Prostate gland (tissue), 2 donors: ENCODE results near the gene UBE2D2. TPM values are rescaled to one million over a fixed set of nuclear protein-coding genes. Genes with fewer than 3 reads are reported as not detected.

Source experiments
- DNase-seq: peaks from one replicate; pipeline ENCODE4 v3.0.0-alpha.2; 2019; ENCODE audit warnings: low spot score
- H3K27ac ChIP-seq, 2 donors: fragments of 200-600 bp; sonication (generic); 2 replicates each; pipeline ENCODE4 v1.5.1; 2017 to 2019
- H3K27me3 ChIP-seq: fragments of 200-600 bp; sonication (generic); replicated peaks from 2 replicates; pipeline ENCODE4 v1.5.1; 2019; ENCODE audit not compliant: insufficient read depth
- H3K36me3 ChIP-seq, 2 donors: fragments of 200-600 bp; sonication (generic); 1 replicate in 1 of 2; 2 replicates in 1 of 2; pipeline versions ENCODE4 v1.5.1 to v1.8.1; 2017 to 2019
- H3K4me1 ChIP-seq: fragments of 200-600 bp; sonication (generic); replicated peaks from 2 replicates; pipeline ENCODE4 v1.5.1; 2019
- H3K4me3 ChIP-seq, 2 donors: fragments of 200-600 bp; sonication (generic); 2 replicates each; pipeline ENCODE4 v1.5.1; 2017 to 2019
- H3K9me3 ChIP-seq: fragments of 200-600 bp; sonication (generic); 2 replicates; pipeline ENCODE4 v1.5.1; 2017
- CTCF ChIP-seq, 4 experiments: fragments of 200-600 bp in 2 of 4; fragments of 450-650 bp in 2 of 4; sonication (generic) in 2 of 4; IDR thresholded peaks; 1 replicate in 3 of 4; 2 replicates in 1 of 4; pipeline ENCODE4 v1.5.1; 2016 to 2019; ENCODE audit warnings: antibody characterized with exemption in 4 of 4, mild to moderate bottlenecking in 2 of 4, moderate library complexity in 2 of 4
- POLR2A ChIP-seq: fragments of 450-650 bp; IDR thresholded peaks from one replicate; pipeline ENCODE4 v1.6.1; 2016; ENCODE audit warnings: antibody characterized with exemption, mild to moderate bottlenecking
- POLR2AphosphoS5 ChIP-seq: sonication (generic); formaldehyde crosslinking; IDR thresholded peaks from one replicate; pipeline ENCODE4 v1.6.1; 2017; ENCODE audit warnings: antibody characterized with exemption
- WGBS: methylation state at CpG from one replicate; pipeline ENCODE4 v1.1.5; 2018; 5-methylcytosine and 5-hydroxymethylcytosine counted together
- intact Hi-C: fragments of 100-400 bp; cut with DNase I; formaldehyde crosslinking; loops from one replicate; pipeline ENCODE4 v1.14.2; 2022
- total RNA-seq, 2 donors: library from RNA; depleted of rRNA; stranded (reverse); fragments of >200 nt; gene quantifications; one replicate each; pipeline ENCODE4 v1.1.0, GENCODE V29; 2016

Gene UBE2D2
- total RNA-seq, 2 donors from 2014 or later = 90.3 to 96.3 TPM

GRCh38 chr5:139646111-139646510 lies 85.0 kb downstream of the UBE2D2 start:
- intact Hi-C loops = no loop called here
- no peaks in the 10 kb centered on the region for H3K27me3 ChIP-seq
- no peak for DNase-seq
- H3K36me3 ChIP-seq = no peaks in the 10 kb centered on the region
- no peak for TF ChIP-seq POLR2A
- TF ChIP-seq CTCF (IDR thresholded peaks at IDR 0.05) = no peak
- no peak for TF ChIP-seq POLR2AphosphoS5
- no peaks in the 10 kb centered on the region for H3K9me3 ChIP-seq
- peaks cover 22% of the 10 kb centered on the region for H3K4me1 ChIP-seq
- no peak overlapping the region for H3K27ac ChIP-seq
- no peak overlapping the region for H3K4me3 ChIP-seq
- 84% methylated on average over 3 of the region's 3 CpGs for WGBS

GRCh38 chr5:139646912-139647505 lies 85.9 kb downstream of the UBE2D2 start:
- no peaks in the 10 kb centered on the region for H3K27me3 ChIP-seq
- no peaks in the 10 kb centered on the region for H3K36me3 ChIP-seq
- H3K9me3 ChIP-seq = no peaks in the 10 kb centered on the region
- intact Hi-C loops = no loop called here
- TF ChIP-seq CTCF (IDR thresholded peaks at IDR 0.05) (no peak), POLR2AphosphoS5 (no peak), POLR2A (no peak)
- H3K4me1 ChIP-seq = peaks cover 30% of the 10 kb centered on the region
- no peak for DNase-seq
- no peak overlapping the region for H3K4me3 ChIP-seq
- WGBS = 34% methylated on average over 25 of the region's 25 CpGs
- no peak overlapping the region for H3K27ac ChIP-seq

GRCh38 chr5:139647506-139648204 lies 86.5 kb downstream of the UBE2D2 start:
- 18% methylated on average over 46 of the region's 46 CpGs for WGBS
- intact Hi-C loops = no loop called here
- TF ChIP-seq POLR2AphosphoS5 (no peak), CTCF (IDR thresholded peaks at IDR 0.05) (no peak), POLR2A (no peak)
- Histone ChIP-seq H3K36me3 (no peaks in the 10 kb centered on the region), H3K9me3 (no peaks in the 10 kb centered on the region), H3K4me3 (peak overlapping the region; percentile 79 to 89), H3K27ac (peak overlapping the region; percentile 88 to 94), H3K4me1 (peaks cover 26% of the 10 kb centered on the region), H3K27me3 (no peaks in the 10 kb centered on the region)
- no peak for DNase-seq

GRCh38 chr5:139648205-139649081 lies 87.3 kb downstream of the UBE2D2 start, which contains the start of gene CXXC5:
TSS of gene CXXC5 (plus strand) at chr5:139648349. CDS start at chr5:139680524, 32,175 bp downstream.
- Histone ChIP-seq H3K4me1 (peaks cover 20% of the 10 kb centered on the region), H3K27me3 (no peaks in the 10 kb centered on the region), H3K4me3 (peak within 1 kb of the TSS; percentile 79 to 89), H3K27ac (peak within 1 kb of the TSS; percentile 88 to 94), H3K9me3 (no peaks in the 10 kb centered on the region), H3K36me3 (no peaks in the 10 kb centered on the region)
- DNase-seq = peak; percentile 82
- WGBS = under 1% methylated on average over 82 of the region's 106 CpGs
- TF ChIP-seq POLR2AphosphoS5 = peak; percentile 37
- peak in 1 of 4 experiments; percentile 10 for TF ChIP-seq CTCF (IDR thresholded peaks at IDR 0.05)
- TF ChIP-seq POLR2A = peak; percentile 74
- intact Hi-C loops = no loop called here
